ENCODE measurements around the gene MYPOP. TPM values are rescaled to one million over a fixed set of nuclear protein-coding genes. Genes with fewer than 3 reads are reported as not detected.
A peak's percentile ranks its signal among the peaks of the same experiment; 100 is the strongest.

Gene MYPOP
- total RNA-seq, 1 experiment from 2014 or later = 11.1 TPM

- BruUV-seq (replicated peaks) = no TSS peak
- no peaks in the 10 kb centered on the region for H3K27me3 ChIP-seq (ENCODE audit: control insufficient read depth, insufficient read depth, low read length)
- DNase-seq (ENCODE audit: low read depth, low spot score) (no peak), ATAC-seq (no peak)
- intact Hi-C loops (cut with micrococcal nuclease; ENCODE audit: unreplicated experiment) = no loop called here
- TF ChIP-seq TCF7L2 (IDR thresholded peaks at IDR 0.05; ENCODE audit: low read depth, low read length) (no peak), CTCF (IDR thresholded peaks at IDR 0.05) (no peak), REST (IDR thresholded peaks at IDR 0.05; ENCODE audit: insufficient read depth in 1 of 2, low read depth in 2 of 2, low read length in 1 of 2) (no peak), SIN3A (IDR thresholded peaks at IDR 0.05; ENCODE audit: borderline replicate concordance, insufficient read depth, low read depth, low read length) (no peak), POLR2AphosphoS5 (IDR thresholded peaks at IDR 0.05; ENCODE audit: low read depth, low read length) (no peak)
- no peaks in the 10 kb centered on the region for H3K36me3 ChIP-seq (ENCODE audit: control insufficient read depth, insufficient read depth, low read length)
- H3K27ac ChIP-seq (ENCODE audit: low read length) = no peak overlapping the region
- CTCF ChIA-PET = no interaction called here
- peaks cover 5% of the 10 kb centered on the region for H3K4me1 ChIP-seq (ENCODE audit: control insufficient read depth, insufficient read depth, low read length)
- POLR2A ChIA-PET = no interaction called here
- no peaks in the 10 kb centered on the region for H3K9me3 ChIP-seq (ENCODE audit: control insufficient read depth, insufficient read depth, low read depth, low read length)
- H3K4me3 ChIP-seq (ENCODE audit: low read depth in 2 of 2, low read length in 2 of 2) = no peak overlapping the region
- in situ Hi-C loops (cut with HindIII; ENCODE audit: low pct_unique_long_range_greater_than_20kb, low sequenced_read_pairs) = no loop called here
These were observed 13.1 kb downstream of the MYPOP start for GRCh38 chr19:45889210-45889885.

DNA sequence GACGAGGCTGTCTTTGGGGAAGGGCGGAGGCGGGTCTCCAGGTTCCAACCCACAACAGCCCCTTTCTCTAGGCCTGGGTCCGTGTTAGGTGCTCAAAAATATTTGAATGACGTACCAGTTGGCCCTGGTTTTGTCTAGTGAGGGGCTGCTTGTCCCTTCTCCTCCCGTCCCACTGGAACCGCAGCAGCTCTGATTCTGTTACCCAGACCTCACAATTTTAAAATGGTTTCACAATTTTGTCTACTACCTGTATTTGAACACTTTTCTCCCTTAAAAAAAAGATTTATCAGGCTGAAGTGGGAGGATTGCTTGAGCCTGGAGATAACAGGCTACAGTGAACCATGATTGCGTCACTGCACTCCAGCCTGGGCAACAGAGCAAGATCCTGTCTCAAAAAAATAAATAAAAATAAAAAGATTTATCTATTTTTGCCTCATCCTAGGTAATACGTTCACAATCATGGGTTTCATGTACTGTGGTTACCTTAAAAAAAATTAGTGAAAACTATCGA, 15.2 kb downstream of the MYPOP start:
- H3K4me1 ChIP-seq (ENCODE audit: control insufficient read depth, insufficient read depth, low read length) = peaks cover 9% of the 10 kb centered on the region
- intact Hi-C loops (cut with micrococcal nuclease; ENCODE audit: unreplicated experiment) = no loop called here
- H3K36me3 ChIP-seq (ENCODE audit: control insufficient read depth, insufficient read depth, low read length) = no peaks in the 10 kb centered on the region
- no peaks in the 10 kb centered on the region for H3K9me3 ChIP-seq (ENCODE audit: control insufficient read depth, insufficient read depth, low read depth, low read length)
- H3K27me3 ChIP-seq (ENCODE audit: control insufficient read depth, insufficient read depth, low read length) = no peaks in the 10 kb centered on the region
- ATAC-seq (no peak), DNase-seq (ENCODE audit: low read depth, low spot score) (no peak)
- peak overlapping the region; percentile 93 for H3K27ac ChIP-seq (ENCODE audit: low read length)
- CTCF ChIA-PET = no interaction called here
- POLR2A ChIA-PET = no interaction called here
- in situ Hi-C loops (cut with HindIII; ENCODE audit: low pct_unique_long_range_greater_than_20kb, low sequenced_read_pairs) = no loop called here
- BruUV-seq (replicated peaks) = no TSS peak
- TF ChIP-seq SIN3A (IDR thresholded peaks at IDR 0.05; ENCODE audit: borderline replicate concordance, insufficient read depth, low read depth, low read length) (no peak), TCF7L2 (IDR thresholded peaks at IDR 0.05; ENCODE audit: low read depth, low read length) (no peak), POLR2AphosphoS5 (IDR thresholded peaks at IDR 0.05; ENCODE audit: low read depth, low read length) (no peak), CTCF (IDR thresholded peaks at IDR 0.05) (no peak), REST (IDR thresholded peaks at IDR 0.05; ENCODE audit: insufficient read depth in 1 of 2, low read depth in 2 of 2, low read length in 1 of 2) (no peak)
- peak overlapping the region; percentile 51 to 69 for H3K4me3 ChIP-seq (ENCODE audit: low read depth in 2 of 2, low read length in 2 of 2)

Measured in Panc1 (cell line).